A673 (cell line): Measurements from ENCODE around the gene MMP24. TPM values are rescaled to one million over a fixed set of nuclear protein-coding genes. Genes with fewer than 3 reads are reported as not detected.

Experiments
- BruUV-seq: library from RNA; stranded (reverse); fragments of 400-500 nt; replicated peaks from 2 replicates; lab custom pipeline; 2021; lab: Mats Ljungman, UMichigan
- CTCF ChIA-PET: fragments of 300-600 bp; sonication (Branson Sonifier 250); formaldehyde crosslinking; loops from one replicate; lab custom pipeline; 2022; ENCODE audit warnings: antibody characterized with exemption; lab: Charles Lee
- POLR2A ChIA-PET: fragments of 300-600 bp; sonication (Branson Sonifier 250); formaldehyde crosslinking; loops from one replicate; lab custom pipeline; 2022; ENCODE audit warnings: antibody characterized with exemption; ENCODE audit not compliant: low non-redundant PET; lab: Charles Lee
- DNase-seq: peaks from one replicate; pipeline ENCODE4 v3.0.0-alpha.2; 2015; ENCODE audit warnings: low spot score
- H3K27ac ChIP-seq: fragments of 200-600 bp; sonication (generic); 2 replicates; pipeline ENCODE4 v1.5.1; 2016; ENCODE audit warnings: mixed run types, low read depth, mild to moderate bottlenecking, mixed read lengths, antibody characterized with exemption, low read length; ENCODE audit not compliant: poor library complexity, severe bottlenecking
- H3K27me3 ChIP-seq: fragments of 200-600 bp; sonication (generic); replicated peaks from 2 replicates; pipeline ENCODE4 v1.6.1; 2017; ENCODE audit warnings: mixed run types, low read depth, mild to moderate bottlenecking, mixed read lengths, antibody characterized with exemption, low read length; ENCODE audit not compliant: insufficient read depth, poor library complexity
- H3K36me3 ChIP-seq: fragments of 200-600 bp; sonication (generic); 2 replicates; pipeline ENCODE4 v1.6.1; 2016; ENCODE audit warnings: mixed run types, mild to moderate bottlenecking, mixed read lengths, antibody characterized with exemption, low read length; ENCODE audit not compliant: insufficient read depth, poor library complexity, severe bottlenecking
- H3K4me1 ChIP-seq: fragments of 200-600 bp; sonication (generic); 2 replicates; pipeline ENCODE4 v1.6.1; 2017; ENCODE audit warnings: mixed run types, mild to moderate bottlenecking, mixed read lengths, antibody characterized with exemption, low read length; ENCODE audit not compliant: insufficient read depth, poor library complexity, severe bottlenecking
- H3K4me3 ChIP-seq: fragments of 200-600 bp; sonication (generic); 2 replicates; pipeline ENCODE4 v1.5.1; 2016; ENCODE audit warnings: low read depth, mixed run types, mild to moderate bottlenecking, mixed read lengths, low read length; ENCODE audit not compliant: poor library complexity, severe bottlenecking
- H3K9me3 ChIP-seq: fragments of 200-600 bp; sonication (generic); 2 replicates; pipeline ENCODE4 v1.6.1; 2016; ENCODE audit warnings: mixed run types, low read depth, mild to moderate bottlenecking, mixed read lengths, antibody characterized with exemption, low read length; ENCODE audit not compliant: poor library complexity, severe bottlenecking
- EZH2 ChIP-seq: fragments of 200-600 bp; sonication (generic); IDR thresholded peaks from 2 replicates; pipeline ENCODE4 v1.6.1; 2017; ENCODE audit warnings: borderline replicate concordance, low read depth, mild to moderate bottlenecking, mixed read lengths, antibody characterized with exemption, low read length; ENCODE audit not compliant: poor library complexity, severe bottlenecking
- intact Hi-C: fragments of 100-400 bp; cut with micrococcal nuclease; formaldehyde crosslinking; loops from one replicate; pipeline ENCODE4 v1.10.0; 2022; ENCODE audit not compliant: unreplicated experiment
- total RNA-seq: library from RNA; stranded (reverse); gene quantifications from 2 replicates; pipeline ENCODE4 v1.2.3, GENCODE V29; 2021
- TF ChIP-seq, protein P1 (sequence below): fragments of 300-800, 200-600 bp; sonication (generic); conservative IDR thresholded peaks from 2 replicates; pipeline ENCODE4 v1.5.1; 2017; ENCODE audit warnings: low read depth, mild to moderate bottlenecking, antibody characterized with exemption, low read length, moderate library complexity, mixed read lengths

Gene MMP24
- total RNA-seq, 1 experiment from 2014 or later, result 0.11 TPM

DNA sequence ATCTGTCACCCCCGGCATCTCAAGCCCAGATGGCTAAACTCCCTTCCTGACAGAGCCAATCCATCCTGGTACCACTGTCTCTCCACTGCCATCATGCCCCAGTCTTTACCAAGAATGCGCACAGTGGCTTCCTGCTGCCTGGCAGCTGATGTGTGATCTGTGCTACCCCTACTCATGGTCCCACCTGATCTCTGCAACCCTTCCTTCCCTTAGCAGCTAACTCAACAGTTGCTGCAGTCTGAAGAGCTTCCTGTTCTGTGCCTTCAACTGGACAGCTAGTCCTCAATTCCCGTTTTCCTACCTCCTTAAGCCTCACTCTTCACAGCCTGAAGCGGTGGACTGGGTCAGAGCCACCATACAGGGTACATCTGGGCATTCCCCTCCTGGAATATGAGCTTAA lies 73.3 kb downstream of the MMP24 start:
- Histone ChIP-seq H3K27me3 (no peaks in the 10 kb centered on the region), H3K4me1 (no peaks in the 10 kb centered on the region), H3K9me3 (no peaks in the 10 kb centered on the region), H3K36me3 (no peaks in the 10 kb centered on the region), H3K27ac (no peak overlapping the region), H3K4me3 (no peak overlapping the region)
- intact Hi-C loops, result loop anchor here (5.0 kb wide), 1 partner anchor 148 kb away; no protein-coding TSS in a partner anchor
- BruUV-seq, result no TSS peak
- TF ChIP-seq EZH2, result no peak
- TF ChIP-seq, protein P1, sequence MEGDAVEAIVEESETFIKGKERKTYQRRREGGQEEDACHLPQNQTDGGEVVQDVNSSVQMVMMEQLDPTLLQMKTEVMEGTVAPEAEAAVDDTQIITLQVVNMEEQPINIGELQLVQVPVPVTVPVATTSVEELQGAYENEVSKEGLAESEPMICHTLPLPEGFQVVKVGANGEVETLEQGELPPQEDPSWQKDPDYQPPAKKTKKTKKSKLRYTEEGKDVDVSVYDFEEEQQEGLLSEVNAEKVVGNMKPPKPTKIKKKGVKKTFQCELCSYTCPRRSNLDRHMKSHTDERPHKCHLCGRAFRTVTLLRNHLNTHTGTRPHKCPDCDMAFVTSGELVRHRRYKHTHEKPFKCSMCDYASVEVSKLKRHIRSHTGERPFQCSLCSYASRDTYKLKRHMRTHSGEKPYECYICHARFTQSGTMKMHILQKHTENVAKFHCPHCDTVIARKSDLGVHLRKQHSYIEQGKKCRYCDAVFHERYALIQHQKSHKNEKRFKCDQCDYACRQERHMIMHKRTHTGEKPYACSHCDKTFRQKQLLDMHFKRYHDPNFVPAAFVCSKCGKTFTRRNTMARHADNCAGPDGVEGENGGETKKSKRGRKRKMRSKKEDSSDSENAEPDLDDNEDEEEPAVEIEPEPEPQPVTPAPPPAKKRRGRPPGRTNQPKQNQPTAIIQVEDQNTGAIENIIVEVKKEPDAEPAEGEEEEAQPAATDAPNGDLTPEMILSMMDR, result no peak
- CTCF ChIA-PET, result no interaction called here
- POLR2A ChIA-PET, result no interaction called here
- no peak for DNase-seq

DNA sequence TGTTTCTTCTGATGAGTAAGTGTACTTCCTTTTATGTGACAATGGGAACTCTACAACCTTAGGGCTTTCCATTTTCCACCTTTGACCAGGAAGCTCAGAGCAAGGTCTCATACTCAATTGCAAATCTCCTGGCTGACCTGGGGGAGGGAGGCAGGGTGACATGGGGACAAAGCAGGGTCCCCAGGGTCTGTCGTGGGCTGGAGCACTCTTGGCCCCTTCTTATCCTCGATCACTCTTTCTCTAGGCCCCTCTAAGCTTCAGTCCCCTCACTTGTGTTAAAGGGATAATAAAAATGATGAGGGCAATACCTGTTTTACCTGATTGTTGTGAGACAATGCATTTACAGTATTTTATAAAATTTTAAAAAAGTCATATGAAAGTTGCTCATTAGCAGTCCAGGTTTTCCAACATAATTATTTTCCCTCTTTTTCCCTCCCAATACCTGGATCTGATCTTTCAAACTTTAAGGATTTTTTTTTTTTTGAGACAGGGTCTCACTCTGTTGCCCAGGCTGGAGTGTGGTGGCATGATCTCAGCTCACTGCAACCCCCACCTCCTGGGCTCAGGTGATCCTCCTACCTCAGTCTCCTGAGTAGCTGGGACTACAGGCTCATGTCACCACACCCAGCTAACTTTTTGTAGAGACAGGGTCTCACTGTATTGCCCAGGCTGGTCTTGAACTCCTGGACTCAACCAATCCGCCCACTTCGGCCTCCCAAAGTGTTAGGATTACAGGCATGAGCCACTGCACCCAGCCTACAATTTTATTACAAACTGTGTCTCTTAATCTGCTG lies 74.2 kb downstream of the MMP24 start:
- BruUV-seq, result no TSS peak
- no peaks in the 10 kb centered on the region for H3K9me3 ChIP-seq
- CTCF ChIA-PET, result interaction anchor here (0.6 kb wide), 1 partner anchor 261 kb away, joined by 12 read pairs; no protein-coding TSS in a partner anchor
- H3K4me3 ChIP-seq, result no peak overlapping the region
- intact Hi-C loops, result loop anchor here (5.0 kb wide), 1 partner anchor 147 kb away; no protein-coding TSS in a partner anchor
- POLR2A ChIA-PET, result no interaction called here
- no peak for DNase-seq
- no peaks in the 10 kb centered on the region for H3K27me3 ChIP-seq
- no peak overlapping the region for H3K27ac ChIP-seq
- H3K36me3 ChIP-seq, result no peaks in the 10 kb centered on the region
- H3K4me1 ChIP-seq, result no peaks in the 10 kb centered on the region
- TF ChIP-seq, protein P1, result no peak
- TF ChIP-seq EZH2, result no peak

GRCh38 chr20:35301426-35301825 lies 74.9 kb downstream of the MMP24 start:
- Histone ChIP-seq H3K4me3 (no peak overlapping the region), H3K9me3 (no peaks in the 10 kb centered on the region), H3K27ac (no peak overlapping the region), H3K36me3 (no peaks in the 10 kb centered on the region), H3K4me1 (no peaks in the 10 kb centered on the region), H3K27me3 (no peaks in the 10 kb centered on the region)
- intact Hi-C loops, result loop anchor here (5.0 kb wide), 1 partner anchor 146 kb away; no protein-coding TSS in a partner anchor
- no TSS peak for BruUV-seq
- TF ChIP-seq, protein P1, result no peak
- no peak for TF ChIP-seq EZH2
- ChIA-PET CTCF (interaction anchor here (0.6 kb wide), 1 partner anchor 261 kb away, joined by 12 read pairs; no protein-coding TSS in a partner anchor), POLR2A (no interaction called here)
- DNase-seq, result no peak
